WI38 (cell line): ENCODE measurements around the gene BTK.

Source experiments
- H3K4me3 ChIP-seq: 2 replicates; pipeline ENCODE4 v1.5.1; 2011; ENCODE audit warnings: low read depth, mild to moderate bottlenecking, control low read depth, low read length
- TF ChIP-seq, protein P1 (sequence below): IDR thresholded peaks from 2 replicates; pipeline ENCODE4 v1.5.1; 2012; ENCODE audit warnings: low read depth, mild to moderate bottlenecking, control low read depth, low read length

BTK gene

DNA sequence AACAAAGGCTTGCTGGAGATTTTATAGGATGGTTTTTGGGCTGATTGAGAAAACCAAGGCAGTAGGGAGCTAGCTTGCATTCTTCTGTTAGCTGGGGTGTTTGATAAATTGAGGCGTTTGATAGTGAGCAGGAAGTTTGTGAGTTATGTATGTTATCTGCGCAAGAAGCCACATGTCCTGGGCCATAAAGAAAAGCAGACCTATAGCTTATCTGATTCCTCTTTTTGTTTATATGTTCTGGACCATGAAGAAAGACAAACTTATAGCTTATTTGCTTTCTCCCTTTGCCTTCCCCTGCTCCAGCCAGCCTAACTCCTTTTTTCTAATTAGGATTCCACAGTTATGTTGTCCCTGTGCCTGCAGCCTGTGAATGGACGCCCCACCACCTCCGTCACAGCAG lies 31.2 kb upstream of the BTK start:
- TF ChIP-seq, protein P1, sequence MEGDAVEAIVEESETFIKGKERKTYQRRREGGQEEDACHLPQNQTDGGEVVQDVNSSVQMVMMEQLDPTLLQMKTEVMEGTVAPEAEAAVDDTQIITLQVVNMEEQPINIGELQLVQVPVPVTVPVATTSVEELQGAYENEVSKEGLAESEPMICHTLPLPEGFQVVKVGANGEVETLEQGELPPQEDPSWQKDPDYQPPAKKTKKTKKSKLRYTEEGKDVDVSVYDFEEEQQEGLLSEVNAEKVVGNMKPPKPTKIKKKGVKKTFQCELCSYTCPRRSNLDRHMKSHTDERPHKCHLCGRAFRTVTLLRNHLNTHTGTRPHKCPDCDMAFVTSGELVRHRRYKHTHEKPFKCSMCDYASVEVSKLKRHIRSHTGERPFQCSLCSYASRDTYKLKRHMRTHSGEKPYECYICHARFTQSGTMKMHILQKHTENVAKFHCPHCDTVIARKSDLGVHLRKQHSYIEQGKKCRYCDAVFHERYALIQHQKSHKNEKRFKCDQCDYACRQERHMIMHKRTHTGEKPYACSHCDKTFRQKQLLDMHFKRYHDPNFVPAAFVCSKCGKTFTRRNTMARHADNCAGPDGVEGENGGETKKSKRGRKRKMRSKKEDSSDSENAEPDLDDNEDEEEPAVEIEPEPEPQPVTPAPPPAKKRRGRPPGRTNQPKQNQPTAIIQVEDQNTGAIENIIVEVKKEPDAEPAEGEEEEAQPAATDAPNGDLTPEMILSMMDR = no peak
- H3K4me3 ChIP-seq = no peak overlapping the region

DNA sequence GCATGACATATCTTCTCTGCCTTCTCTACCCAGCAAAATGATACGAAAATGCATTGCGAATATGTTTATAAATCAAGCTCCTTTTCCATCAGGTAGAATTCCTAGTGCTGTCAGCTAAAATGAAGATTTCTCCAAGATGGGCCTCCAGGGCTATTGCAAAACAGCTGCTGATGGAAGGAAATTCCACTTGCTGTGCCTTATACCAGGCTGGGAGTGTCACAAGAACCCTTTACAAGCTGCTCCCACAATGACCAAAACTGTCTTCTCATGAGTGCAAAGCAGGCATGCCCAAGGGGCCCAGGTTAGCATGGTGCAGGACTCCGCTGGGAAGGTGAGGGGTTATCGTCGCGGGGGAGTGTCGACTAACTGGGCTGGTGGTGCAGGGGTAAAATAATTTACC lies 30.7 kb upstream of the BTK start:
- TF ChIP-seq, protein P1 = no peak
- no peak overlapping the region for H3K4me3 ChIP-seq

DNA sequence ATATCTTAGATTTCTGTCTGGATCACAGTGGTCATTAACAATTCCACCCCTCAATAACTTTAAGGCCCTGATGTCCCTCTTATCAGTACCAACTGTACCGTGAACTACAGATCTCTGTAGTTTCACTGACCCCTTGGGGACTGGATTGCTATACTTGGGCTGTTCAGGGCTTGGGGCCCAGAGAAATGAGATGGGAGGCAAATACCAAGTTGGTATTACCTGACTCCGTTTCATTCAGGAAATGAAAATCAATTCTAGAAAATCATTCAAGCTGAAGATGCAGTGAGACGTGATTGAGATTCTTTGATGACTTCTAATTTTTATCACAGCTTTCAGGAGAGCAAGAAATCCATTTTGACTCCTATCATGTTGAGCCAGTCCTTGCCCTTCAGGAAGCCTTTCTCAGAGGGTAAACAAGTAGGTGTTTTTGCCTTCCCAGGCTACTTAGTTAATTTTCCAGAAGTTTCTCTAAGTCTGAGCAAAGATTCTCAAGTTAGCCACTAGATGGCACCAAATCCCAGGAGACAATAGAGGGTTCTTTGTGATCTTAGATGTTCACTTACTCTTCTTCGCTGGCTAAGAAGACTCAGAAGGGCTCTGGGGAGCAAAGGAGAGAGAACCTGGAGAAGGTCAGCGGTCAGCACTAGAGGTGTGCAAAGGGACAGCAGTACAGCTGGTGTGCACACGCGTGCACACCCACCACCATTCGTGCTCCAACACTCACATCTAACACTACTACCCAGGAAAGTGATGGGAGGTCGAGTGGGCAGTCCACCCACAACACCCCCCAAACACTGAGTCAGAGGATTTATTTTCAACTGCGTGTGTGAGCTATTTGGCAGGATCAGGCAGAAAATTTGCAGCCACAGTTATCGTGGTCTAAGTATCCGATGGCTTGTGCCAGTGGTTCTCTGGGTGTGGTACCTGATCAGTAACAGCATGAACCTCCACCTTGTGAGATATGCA lies 29.5 kb upstream of the BTK start:
- no peak overlapping the region for H3K4me3 ChIP-seq
- TF ChIP-seq, protein P1 = peak; percentile 60

DNA sequence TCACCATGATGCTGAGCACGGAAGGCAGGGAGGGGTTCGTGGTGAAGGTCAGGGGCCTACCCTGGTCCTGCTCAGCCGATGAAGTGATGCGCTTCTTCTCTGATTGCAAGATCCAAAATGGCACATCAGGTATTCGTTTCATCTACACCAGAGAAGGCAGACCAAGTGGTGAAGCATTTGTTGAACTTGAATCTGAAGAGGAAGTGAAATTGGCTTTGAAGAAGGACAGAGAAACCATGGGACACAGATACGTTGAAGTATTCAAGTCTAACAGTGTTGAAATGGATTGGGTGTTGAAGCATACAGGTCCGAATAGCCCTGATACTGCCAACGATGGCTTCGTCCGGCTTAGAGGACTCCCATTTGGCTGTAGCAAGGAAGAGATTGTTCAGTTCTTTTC lies 26.0 kb upstream of the BTK start:
- TF ChIP-seq, protein P1 = no peak
- H3K4me3 ChIP-seq = no peak overlapping the region

DNA sequence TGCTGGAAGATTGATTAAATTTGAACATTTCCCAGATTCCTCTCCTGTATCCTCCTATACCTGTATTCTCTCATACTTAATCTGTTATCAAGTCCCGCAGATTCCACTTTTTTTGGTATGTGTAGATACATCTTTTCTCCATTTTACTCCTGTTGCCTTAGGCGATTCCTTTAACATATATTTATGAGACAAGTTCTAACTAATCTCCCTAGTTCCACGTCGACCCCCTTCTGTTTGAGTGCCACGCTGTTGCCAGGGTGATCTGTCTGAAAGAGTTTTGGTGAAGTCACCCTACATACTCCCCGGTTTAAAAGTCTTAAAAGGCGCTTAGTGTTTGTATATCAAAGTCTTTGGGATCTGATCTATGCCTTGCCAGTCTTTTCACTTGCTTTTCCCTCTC lies 24.5 kb upstream of the BTK start:
- TF ChIP-seq, protein P1 = no peak
- H3K4me3 ChIP-seq = no peak overlapping the region

DNA sequence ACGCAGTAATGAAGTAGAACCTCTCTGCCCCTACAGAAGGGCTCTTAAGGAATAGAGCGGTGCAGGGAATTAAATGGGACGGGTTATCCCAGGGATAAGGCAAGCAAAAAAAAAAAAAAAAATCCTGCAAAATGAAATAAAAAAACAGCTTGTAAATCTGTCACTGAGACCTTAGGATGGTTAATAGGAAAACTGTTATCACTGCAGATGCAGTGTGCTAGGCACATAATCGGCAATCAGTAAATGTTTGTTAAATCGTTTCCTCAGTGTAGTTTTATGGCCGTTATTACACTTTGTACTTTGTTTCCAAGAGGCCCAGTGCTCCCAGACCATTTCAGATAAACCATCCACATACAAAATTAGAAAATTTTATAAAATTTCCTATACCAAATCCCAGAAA lies 23.1 kb upstream of the BTK start:
- peak overlapping the region; percentile 70 for H3K4me3 ChIP-seq
- TF ChIP-seq, protein P1 = no peak

DNA sequence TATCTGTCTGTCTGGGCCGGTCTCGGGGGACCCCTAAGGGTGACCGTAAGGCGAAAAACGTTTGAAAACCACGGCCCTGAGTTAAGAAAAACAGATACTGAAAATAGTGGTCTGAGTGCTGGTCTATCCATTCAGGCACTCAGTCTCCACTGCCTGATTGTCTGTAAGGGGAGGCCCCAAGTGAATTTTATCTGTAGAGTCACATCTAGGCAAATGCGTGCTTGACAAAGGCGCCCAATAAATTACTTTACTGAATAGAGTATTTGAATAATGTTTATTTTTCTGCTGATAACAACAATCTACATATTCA lies 22.5 kb upstream of the BTK start:
- H3K4me3 ChIP-seq = peak overlapping the region; percentile 70
- TF ChIP-seq, protein P1 = no peak
